ENCODE data around the gene MYO1E. TPM values are rescaled to one million over a fixed set of nuclear protein-coding genes. Genes with fewer than 3 reads are reported as not detected.

Gene MYO1E
- total RNA-seq, 4 donors from 2014 or later, result 131 to 388 (median 345) TPM

- intact Hi-C loops (cut with DNase I; ENCODE audit: low total_unique reads) (no loop called here), in situ Hi-C loops (cut with MboI; ENCODE audit: low pct_ligation_motif_present in 1 of 4, low pct_unique_long_range_greater_than_20kb in 1 of 4, low sequenced_read_pairs in 3 of 4) (no loop called here)
- peaks cover 0 to 22% (median 10%) of the 10 kb centered on the region in 4 donors for H3K36me3 ChIP-seq
- peaks cover 0 to under 1% (median 0%) of the 10 kb centered on the region in 4 donors for H3K4me1 ChIP-seq
- no peak for TF ChIP-seq POLR2A (IDR thresholded peaks at IDR 0.05)
- TF ChIP-seq CTCF (IDR thresholded peaks at IDR 0.05), result no peak
- no peak for TF ChIP-seq POLR2AphosphoS5 (IDR thresholded peaks at IDR 0.05)
- no peak for TF ChIP-seq EP300 (IDR thresholded peaks at IDR 0.05; ENCODE audit: low read depth)
- no peak overlapping the region for H3K27ac ChIP-seq
- no peak overlapping the region for H3K4me3 ChIP-seq
- no peak for DNase-seq
- no peaks in the 10 kb centered on the region for H3K27me3 ChIP-seq
- 65 to 73% methylated on average over 2 of the region's 2 CpGs for WGBS, 2 donors (ENCODE audit: low coverage in 1 of 2)
- no peaks in the 10 kb centered on the region for H3K9me3 ChIP-seq
These were observed 273.4 kb downstream of the MYO1E start for GRCh38 chr15:59099162-59099685.

- H3K36me3 ChIP-seq, result peaks cover 0 to 39% (median 16%) of the 10 kb centered on the region in 4 donors
- DNase-seq, result no peak
- no peaks in the 10 kb centered on the region for H3K9me3 ChIP-seq
- no peak for TF ChIP-seq CTCF (IDR thresholded peaks at IDR 0.05)
- TF ChIP-seq EP300 (IDR thresholded peaks at IDR 0.05; ENCODE audit: low read depth), result no peak
- TF ChIP-seq POLR2AphosphoS5 (IDR thresholded peaks at IDR 0.05), result no peak
- TF ChIP-seq POLR2A (IDR thresholded peaks at IDR 0.05), result no peak
- H3K4me1 ChIP-seq, result no peaks in the 10 kb centered on the region
- H3K4me3 ChIP-seq, result no peak overlapping the region
- 75 to 80% methylated on average over 3 of the region's 3 CpGs for WGBS, 2 donors (ENCODE audit: low coverage in 1 of 2)
- intact Hi-C loops (cut with DNase I; ENCODE audit: low total_unique reads), result no loop called here
- in situ Hi-C loops (cut with MboI; ENCODE audit: low pct_ligation_motif_present in 1 of 4, low pct_unique_long_range_greater_than_20kb in 1 of 4, low sequenced_read_pairs in 3 of 4), result no loop called here
- no peaks in the 10 kb centered on the region for H3K27me3 ChIP-seq
- H3K27ac ChIP-seq, result no peak overlapping the region
These were observed 276.2 kb downstream of the MYO1E start for GRCh38 chr15:59096429-59096828.

GRCh38 chr15:59094077-59094476 is 278.6 kb downstream of the MYO1E start:
- 95 to 100% methylated on average over 1 of the region's 1 CpG for WGBS, 2 donors (ENCODE audit: low coverage in 1 of 2)
- DNase-seq, result no peak
- in situ Hi-C loops (cut with MboI; ENCODE audit: low pct_ligation_motif_present in 1 of 4, low pct_unique_long_range_greater_than_20kb in 1 of 4, low sequenced_read_pairs in 3 of 4), result no loop called here
- H3K9me3 ChIP-seq, result no peaks in the 10 kb centered on the region
- H3K4me1 ChIP-seq, result no peaks in the 10 kb centered on the region
- H3K4me3 ChIP-seq, result no peak overlapping the region
- peaks cover 0 to 52% (median 25%) of the 10 kb centered on the region in 4 donors for H3K36me3 ChIP-seq
- no peak for TF ChIP-seq POLR2A (IDR thresholded peaks at IDR 0.05)
- no peak for TF ChIP-seq CTCF (IDR thresholded peaks at IDR 0.05)
- TF ChIP-seq POLR2AphosphoS5 (IDR thresholded peaks at IDR 0.05), result no peak
- no peak for TF ChIP-seq EP300 (IDR thresholded peaks at IDR 0.05; ENCODE audit: low read depth)
- no peaks in the 10 kb centered on the region for H3K27me3 ChIP-seq
- intact Hi-C loops (cut with DNase I; ENCODE audit: low total_unique reads), result no loop called here
- H3K27ac ChIP-seq, result no peak overlapping the region

- Histone ChIP-seq H3K36me3 (peaks cover 0 to 50% (median 25%) of the 10 kb centered on the region in 4 donors), H3K4me1 (no peaks in the 10 kb centered on the region), H3K27ac (no peak overlapping the region), H3K27me3 (no peaks in the 10 kb centered on the region), H3K4me3 (no peak overlapping the region), H3K9me3 (no peaks in the 10 kb centered on the region)
- WGBS, 2 donors (ENCODE audit: low coverage in 1 of 2), result 94 to 100% methylated on average over 2 of the region's 2 CpGs
- no peak for TF ChIP-seq POLR2A (IDR thresholded peaks at IDR 0.05)
- TF ChIP-seq EP300 (IDR thresholded peaks at IDR 0.05; ENCODE audit: low read depth), result no peak
- no peak for TF ChIP-seq POLR2AphosphoS5 (IDR thresholded peaks at IDR 0.05)
- no peak for TF ChIP-seq CTCF (IDR thresholded peaks at IDR 0.05)
- no peak for DNase-seq
- in situ Hi-C loops (cut with MboI; ENCODE audit: low pct_ligation_motif_present in 1 of 4, low pct_unique_long_range_greater_than_20kb in 1 of 4, low sequenced_read_pairs in 3 of 4) (no loop called here), intact Hi-C loops (cut with DNase I; ENCODE audit: low total_unique reads) (no loop called here)
These were observed 284.9 kb downstream of the MYO1E start for GRCh38 chr15:59087731-59088130.

Small RNA genes within 50 kb of the gene (small RNA-seq; reads per million reads assigned to genes)
- gene MIR2116 (0.48 to 2.5 (median 1.9) reads per million in 4 donors), gene RF00019 (0 reads per million in 4 donors), gene RNU4-80P (0 reads per million in 4 donors), gene RNU6-212P (0 reads per million in 4 donors)

Other genes starting within 250 kb of the MYO1E start
- not detected for gene LDHAL6B, start 166.0 kb downstream of the MYO1E start, total RNA-seq
- gene FAM81A, start 65.3 kb upstream of the MYO1E start, total RNA-seq, result 1 to 10 TPM in 2 of 4 donors, under 1 TPM in 1, not detected in 1; 0.80 to 8.4 (median 4.6) TPM
- 100 to 1,000 TPM; 117 to 289 (median 184) TPM for gene GCNT3, start 238.9 kb upstream of the MYO1E start, total RNA-seq

Measured in transverse colon (tissue), 4 donors.